IgD-negative memory B cell (primary cell): Measurements from ENCODE around the gene USF1. TPM values are rescaled to one million over a fixed set of nuclear protein-coding genes. Genes with fewer than 3 reads are reported as not detected.
"Not testable (repeated sequence)": the region's sequence is repeated elsewhere in the genome, so short reads cannot be mapped to it uniquely, and the experiment has no call there.

Experiments used
- H3K27ac Mint-ChIP-seq, 3 donors: one replicate each; pipeline ENCODE4 v1.8.0; 2020 to 2022; ENCODE audit warnings: mild to moderate bottlenecking in 3 of 3, mixed read lengths in 3 of 3, moderate library complexity in 1 of 3
- H3K27me3 Mint-ChIP-seq: one replicate; pipeline ENCODE4 v1.8.0; 2021; ENCODE audit warnings: mixed read lengths
- H3K36me3 Mint-ChIP-seq: one replicate; pipeline ENCODE4 v1.8.0; 2020; ENCODE audit warnings: mild to moderate bottlenecking, mixed read lengths
- H3K4me1 Mint-ChIP-seq, 3 donors: one replicate each; pipeline ENCODE4 v1.8.0; 2020 to 2022; ENCODE audit warnings: mixed read lengths in 3 of 3, mild to moderate bottlenecking in 1 of 3
- H3K4me3 Mint-ChIP-seq, 4 donors: one replicate each; pipeline ENCODE4 v1.8.0; 2020 to 2022; ENCODE audit warnings: mild to moderate bottlenecking in 4 of 4, mixed read lengths in 4 of 4, moderate library complexity in 3 of 4
- H3K9me3 Mint-ChIP-seq, 3 donors: one replicate each; pipeline ENCODE4 v1.8.0; 2020 to 2021; ENCODE audit warnings: mixed read lengths in 3 of 3, mild to moderate bottlenecking in 1 of 3
- polyA plus RNA-seq: library from polyadenylated mRNA; unstranded; fragments of 300-500 nt; fragmentation: Illumina TruSeq; gene quantifications from one replicate; pipeline ENCODE4 v1.2.3, GENCODE V29; 2021

The USF1 gene
- polyA plus RNA-seq, 1 donor from 2014 or later: 13.5 TPM

DNA sequence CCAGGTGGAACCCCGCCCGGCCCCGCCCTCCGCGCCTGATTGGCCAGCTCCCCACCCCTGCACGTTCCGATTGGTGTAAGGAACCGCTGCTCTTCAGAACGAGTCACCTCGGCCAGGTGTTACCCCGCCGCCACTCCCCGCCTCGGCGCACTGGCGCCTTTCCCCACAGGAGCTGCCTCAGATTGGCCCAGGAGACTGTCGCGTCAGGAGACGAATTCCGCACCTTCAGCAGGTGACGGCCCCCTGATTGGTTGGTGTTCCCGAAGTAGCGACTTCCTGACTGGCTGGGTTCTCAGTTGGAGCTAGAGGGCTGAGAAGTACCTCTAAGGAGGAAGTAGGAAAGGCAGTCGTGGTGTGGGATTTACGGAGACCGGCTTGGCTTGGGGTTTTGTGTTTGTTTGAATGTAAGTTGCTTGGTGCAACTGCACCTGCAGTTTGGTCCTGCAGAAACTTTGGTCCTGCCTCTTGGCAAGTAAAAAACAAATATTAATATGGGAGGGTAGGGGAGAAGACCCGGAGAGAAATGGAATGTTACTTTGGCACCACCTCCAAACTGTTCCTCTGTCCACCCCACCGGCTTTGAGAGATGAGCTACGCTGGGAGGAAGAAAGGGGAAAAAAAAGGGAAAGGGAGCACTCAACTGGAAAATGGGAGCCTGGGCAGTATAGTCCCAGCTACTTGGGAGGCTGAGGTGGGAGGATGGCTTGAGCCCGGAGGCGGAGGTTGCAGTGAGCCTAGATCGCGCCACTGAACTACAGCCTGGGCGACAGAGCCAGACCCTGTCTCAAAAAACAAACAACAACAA lies 24.4 kb downstream of the USF1 start:
- Mint-ChIP-seq H3K9me3 (peaks cover 0 to 2% (median 0%) of the 10 kb centered on the region in 3 donors), H3K27ac (peak overlapping the region; percentile 92 to 96 (median 95)), H3K27me3 (peaks cover 2% of the 10 kb centered on the region), H3K36me3 (peaks cover 2% of the 10 kb centered on the region), H3K4me1 (peaks cover 11 to 22% (median 14%) of the 10 kb centered on the region in 3 donors), H3K4me3 (peak overlapping the region; percentile 91 to 99 (median 95))

- H3K36me3 Mint-ChIP-seq: peaks cover 2% of the 10 kb centered on the region
- peak within 1 kb of the TSS; percentile 92 to 96 (median 95) for H3K27ac Mint-ChIP-seq
- peak within 1 kb of the TSS; percentile 91 to 99 (median 95) for H3K4me3 Mint-ChIP-seq
- peaks cover 11 to 22% (median 14%) of the 10 kb centered on the region in 3 donors for H3K4me1 Mint-ChIP-seq
- peaks cover 0 to 2% (median 0%) of the 10 kb centered on the region in 3 donors for H3K9me3 Mint-ChIP-seq
- H3K27me3 Mint-ChIP-seq: peaks cover 2% of the 10 kb centered on the region
These were observed 25.1 kb downstream of the USF1 start, which contains the start of gene F11R for GRCh38 chr1:161020509-161021164. Gene F11R (minus strand): TSS chr1:161021152. CDS start chr1:161021073, 79 bp downstream.

DNA sequence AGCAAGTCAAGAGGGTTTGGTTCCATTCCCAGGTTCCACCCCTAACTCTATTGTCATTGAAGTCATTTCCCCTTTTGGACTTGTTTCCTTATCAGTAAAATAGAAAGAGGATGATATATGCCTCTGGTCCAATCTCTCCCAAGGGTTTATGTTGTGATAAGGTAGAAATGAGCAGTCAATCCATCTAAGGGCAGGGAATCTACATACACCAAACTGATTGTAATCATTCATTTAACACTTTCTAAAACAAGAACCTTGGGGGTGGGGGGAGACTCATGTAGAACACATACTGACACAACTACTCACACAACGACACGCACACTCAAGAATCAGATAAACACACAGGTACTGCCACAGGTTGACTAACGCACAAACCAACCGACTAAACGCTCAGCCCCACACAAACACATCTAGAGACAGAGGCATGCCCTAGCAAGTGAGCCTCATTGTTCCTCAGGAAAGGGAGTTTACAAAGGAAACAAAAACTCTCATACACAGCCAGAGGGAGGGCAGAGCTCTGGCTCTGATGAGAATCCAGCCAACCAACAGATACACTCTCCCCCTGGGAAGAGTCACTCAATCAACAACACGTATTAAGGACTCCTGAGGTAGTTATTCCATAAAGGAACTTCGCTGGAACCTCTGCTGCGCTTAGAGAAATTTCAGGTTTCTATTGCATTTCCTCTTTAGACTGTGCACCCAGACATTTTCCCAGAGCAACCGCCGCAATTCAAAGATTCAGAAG lies 25.9 kb downstream of the USF1 start:
- Mint-ChIP-seq H3K4me1 (peaks cover 11 to 22% (median 14%) of the 10 kb centered on the region in 3 donors), H3K4me3 (peak overlapping the region; percentile 91 to 99 (median 95)), H3K9me3 (no peaks in the 10 kb centered on the region), H3K27ac (peak overlapping the region; percentile 80 to 95 (median 92)), H3K36me3 (no peaks in the 10 kb centered on the region), H3K27me3 (peaks cover 2% of the 10 kb centered on the region)

- Mint-ChIP-seq H3K27ac (peak overlapping the region in 1 of 3 donors; percentile 51), H3K4me3 (peak overlapping the region in 3 of 4 donors; percentile 69 to 98 (median 91)), H3K4me1 (peaks cover 11 to 23% (median 15%) of the 10 kb centered on the region in 3 donors)
- H3K9me3 Mint-ChIP-seq, H3K27me3 Mint-ChIP-seq, H3K36me3 Mint-ChIP-seq: not testable (repeated sequence)
These were observed 26.6 kb downstream of the USF1 start for GRCh38 chr1:161019111-161019660.

DNA sequence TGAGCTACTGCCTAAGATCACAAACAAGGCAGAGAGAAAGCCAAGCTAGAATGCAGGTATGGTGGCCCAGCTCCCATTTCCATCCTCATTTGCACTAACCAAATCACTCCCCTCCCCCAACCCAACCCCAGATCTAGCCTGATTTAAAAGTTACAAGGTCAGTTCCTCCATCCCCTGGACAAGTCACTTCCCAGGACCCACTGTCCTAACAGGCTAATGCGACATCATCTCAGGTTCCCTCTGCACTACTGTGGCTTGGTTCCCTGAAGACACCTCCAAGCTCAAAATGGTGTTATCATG lies 27.2 kb downstream of the USF1 start:
- peaks cover 2% of the 10 kb centered on the region for H3K27me3 Mint-ChIP-seq
- peak overlapping the region in 1 of 3 donors; percentile 79 for H3K27ac Mint-ChIP-seq
- peak overlapping the region in 2 of 4 donors; percentile 19 to 43 for H3K4me3 Mint-ChIP-seq

GRCh38 chr1:161017756-161018630 lies 27.8 kb downstream of the USF1 start:
- Mint-ChIP-seq H3K27ac (peak overlapping the region; percentile 36 to 79 (median 71)), H3K36me3 (no peaks in the 10 kb centered on the region), H3K4me1 (peaks cover 23 to 34% (median 27%) of the 10 kb centered on the region in 3 donors), H3K9me3 (no peaks in the 10 kb centered on the region), H3K4me3 (peak overlapping the region in 2 of 4 donors; percentile 19 to 43), H3K27me3 (peaks cover 2% of the 10 kb centered on the region)

More for the DNA sequence above, 27.2 kb downstream of the USF1 start:
- H3K9me3 Mint-ChIP-seq: no peaks in the 10 kb centered on the region
- H3K4me1 Mint-ChIP-seq: peaks cover 17 to 29% (median 22%) of the 10 kb centered on the region in 3 donors
- no peaks in the 10 kb centered on the region for H3K36me3 Mint-ChIP-seq

DNA sequence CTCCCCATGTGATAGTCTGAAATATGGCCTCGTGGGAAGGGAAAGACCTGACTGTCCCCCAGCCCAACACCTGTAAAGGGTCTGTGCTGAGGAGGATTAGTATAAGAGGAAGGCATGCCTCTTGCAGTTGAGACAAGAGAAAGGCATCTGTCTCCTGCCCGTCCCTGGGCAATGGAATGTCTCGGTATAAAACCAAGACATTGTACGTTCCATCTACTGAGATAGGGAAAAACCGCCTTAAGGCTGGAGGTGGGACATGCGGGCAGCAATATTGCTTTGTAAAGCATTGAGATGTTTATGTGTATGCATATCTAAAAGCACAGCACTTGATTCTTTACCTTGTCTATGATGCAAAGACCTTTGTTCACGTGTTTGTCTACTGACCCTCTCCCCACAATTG lies 28.6 kb downstream of the USF1 start:
- H3K36me3 Mint-ChIP-seq, H3K9me3 Mint-ChIP-seq, H3K27me3 Mint-ChIP-seq: not testable (repeated sequence)
- H3K27ac Mint-ChIP-seq: peak overlapping the region in 1 of 3 donors; percentile 36
- H3K4me3 Mint-ChIP-seq: peak overlapping the region in 1 of 4 donors; percentile 19
- H3K4me1 Mint-ChIP-seq: peaks cover 23 to 37% (median 27%) of the 10 kb centered on the region in 3 donors

- peak overlapping the region in 1 of 3 donors; percentile 84 for H3K27ac Mint-ChIP-seq
- H3K27me3 Mint-ChIP-seq, H3K36me3 Mint-ChIP-seq, H3K9me3 Mint-ChIP-seq: not testable (repeated sequence)
- H3K4me1 Mint-ChIP-seq: peaks cover 23 to 40% (median 27%) of the 10 kb centered on the region in 3 donors
- peak overlapping the region in 1 of 4 donors; percentile 19 for H3K4me3 Mint-ChIP-seq
These were observed 29.1 kb downstream of the USF1 start for GRCh38 chr1:161016683-161017082.

DNA sequence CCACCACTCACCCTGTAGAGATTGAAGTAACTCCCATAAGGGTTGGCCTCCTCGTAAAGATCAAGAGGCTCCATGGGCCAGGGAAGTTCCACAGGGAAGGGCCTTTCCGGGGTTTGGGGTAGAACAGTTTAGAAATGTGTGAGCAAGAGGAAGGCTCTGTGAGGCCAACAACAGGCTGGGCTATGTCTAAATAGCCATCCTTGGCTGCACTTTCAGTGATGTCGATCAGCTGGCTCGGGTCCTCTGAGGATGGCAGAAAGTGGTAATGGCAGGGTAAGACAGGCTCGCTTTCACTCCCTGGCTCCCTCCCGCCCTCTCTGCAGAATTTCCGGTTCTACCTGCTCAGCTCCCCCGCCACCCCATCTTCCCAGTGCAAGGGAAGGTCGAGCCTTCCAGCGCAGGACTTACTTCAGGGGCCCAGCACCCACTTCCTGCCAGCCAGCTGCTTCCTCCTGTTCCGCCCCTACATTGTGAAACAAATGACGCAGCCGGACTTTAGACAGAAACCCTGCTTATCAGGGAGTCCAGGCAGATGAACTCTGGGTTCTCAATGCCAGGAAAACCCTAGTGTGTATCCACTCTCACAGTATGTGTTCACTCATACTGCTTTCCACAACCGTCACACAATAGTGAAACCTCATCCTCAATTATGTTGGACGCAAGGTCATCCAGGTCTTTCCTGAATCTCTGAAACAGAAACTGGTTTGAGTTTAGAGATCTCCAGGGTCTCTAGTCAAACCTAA lies 32.1 kb downstream of the USF1 start:
- Mint-ChIP-seq H3K4me3 (peak overlapping the region; percentile 74 to 94 (median 80)), H3K4me1 (peaks cover 12 to 20% (median 14%) of the 10 kb centered on the region in 3 donors), H3K9me3 (no peaks in the 10 kb centered on the region), H3K27ac (peak overlapping the region; percentile 71 to 89 (median 82)), H3K27me3 (no peaks in the 10 kb centered on the region), H3K36me3 (no peaks in the 10 kb centered on the region)

- H3K4me3 Mint-ChIP-seq: peak overlapping the region; percentile 74 to 94 (median 80)
- H3K4me1 Mint-ChIP-seq: peaks cover 12 to 20% (median 14%) of the 10 kb centered on the region in 3 donors
- no peaks in the 10 kb centered on the region for H3K27me3 Mint-ChIP-seq
- H3K9me3 Mint-ChIP-seq: no peaks in the 10 kb centered on the region
- peak overlapping the region; percentile 71 to 89 (median 82) for H3K27ac Mint-ChIP-seq
- no peaks in the 10 kb centered on the region for H3K36me3 Mint-ChIP-seq
These were observed 32.7 kb downstream of the USF1 start for GRCh38 chr1:161013131-161013487.

- Mint-ChIP-seq H3K36me3 (no peaks in the 10 kb centered on the region), H3K27me3 (no peaks in the 10 kb centered on the region), H3K4me3 (no peak overlapping the region), H3K9me3 (no peaks in the 10 kb centered on the region), H3K27ac (no peak overlapping the region), H3K4me1 (peaks cover 12 to 20% (median 14%) of the 10 kb centered on the region in 3 donors)
These were observed 33.4 kb downstream of the USF1 start for GRCh38 chr1:161012420-161012819.

GRCh38 chr1:161009602-161010211 lies 36.1 kb downstream of the USF1 start:
- Mint-ChIP-seq H3K27ac (no peak overlapping the region), H3K36me3 (no peaks in the 10 kb centered on the region), H3K27me3 (no peaks in the 10 kb centered on the region), H3K9me3 (no peaks in the 10 kb centered on the region), H3K4me1 (peaks cover 12 to 20% (median 14%) of the 10 kb centered on the region in 3 donors), H3K4me3 (no peak overlapping the region)
